Breast epithelium (tissue), 4 donors: ENCODE results near the gene NHLRC4. TPM values are rescaled to one million over a fixed set of nuclear protein-coding genes. Genes with fewer than 3 reads are reported as not detected.

Source experiments
- DNase-seq, 2 donors: peaks; one replicate each; pipeline ENCODE4 v3.0.0-alpha.2; 2019; ENCODE audit warnings: low spot score in 2 of 2
- H3K27ac ChIP-seq, 2 donors: fragments of 200-600 bp; sonication (generic) in 1 of 2; one replicate each; pipeline ENCODE4 v1.5.1; 2016 to 2019; ENCODE audit warnings: mild to moderate bottlenecking in 1 of 2
- H3K27me3 ChIP-seq, 2 donors: fragments of 200-600 bp; sonication (generic) in 1 of 2; one replicate each; pipeline versions ENCODE4 v1.5.1 to v1.6.0; 2017 to 2019; ENCODE audit warnings: control low read depth in 1 of 2, mild to moderate bottlenecking in 1 of 2
- H3K36me3 ChIP-seq: fragments of 200-600 bp; one replicate; pipeline ENCODE4 v1.5.1; 2019
- H3K4me1 ChIP-seq, 2 donors: fragments of 200-600 bp; sonication (generic); one replicate each; pipeline ENCODE4 v1.5.1; 2016 to 2019; ENCODE audit warnings: control low read depth in 1 of 2
- H3K4me3 ChIP-seq, 3 donors: fragments of 200-600 bp; sonication (generic); 1 replicate in 2 of 3; 2 replicates in 1 of 3; pipeline ENCODE4 v1.5.1; 2016 to 2019; ENCODE audit warnings: mild to moderate bottlenecking in 3 of 3, moderate library complexity in 2 of 3
- H3K9me3 ChIP-seq, 2 donors: fragments of 200-600 bp; sonication (generic) in 1 of 2; one replicate each; pipeline ENCODE4 v1.5.1; 2016 to 2019; ENCODE audit warnings: control low read depth in 1 of 2
- CTCF ChIP-seq, 3 donors: fragments of 450-650 bp; IDR thresholded peaks; one replicate each; pipeline ENCODE4 v1.5.1; 2016 to 2017; ENCODE audit warnings: antibody characterized with exemption in 3 of 3, mild to moderate bottlenecking in 3 of 3, moderate library complexity in 3 of 3
- POLR2A ChIP-seq: fragments of 450-650 bp; IDR thresholded peaks from one replicate; pipeline ENCODE4 v1.6.1; 2016; ENCODE audit warnings: antibody characterized with exemption, mild to moderate bottlenecking, moderate library complexity
- POLR2AphosphoS5 ChIP-seq, 3 donors: sonication (generic); formaldehyde crosslinking; IDR thresholded peaks; one replicate each; pipeline ENCODE4 v1.6.1; 2017; ENCODE audit warnings: antibody characterized with exemption in 3 of 3
- intact Hi-C: fragments of 100-400 bp; cut with DNase I; formaldehyde crosslinking; loops from one replicate; pipeline ENCODE4 v1.15.1; 2023; ENCODE audit warnings: low total_unique reads
- total RNA-seq, 3 donors: library from RNA; depleted of rRNA; stranded (reverse); fragments of >200 nt; gene quantifications; one replicate each; pipeline ENCODE4 v1.1.0, GENCODE V29; 2016

NHLRC4 gene, protein sequence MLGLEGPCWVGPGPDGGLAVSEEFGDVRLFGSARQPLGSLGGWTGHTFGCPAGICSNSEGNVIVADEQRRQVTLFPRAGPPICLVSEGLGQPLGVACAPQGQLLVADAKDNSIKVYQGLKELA
- total RNA-seq: 1 to 10 TPM in 1 of 3 donors, under 1 TPM in 2; 0.32 to 1.9 (median 0.66) TPM

GRCh38 chr16:566475-567372, at the start of gene NHLRC4:
Gene NHLRC4, plus strand, starts transcription at chr16:567005. Its CDS starts 1,043 bp downstream, at chr16:568048.
- peak in 1 of 2 donors; percentile 81 for DNase-seq
- TF ChIP-seq CTCF (IDR thresholded peaks at IDR 0.05) (no peak), POLR2AphosphoS5 (IDR thresholded peaks at IDR 0.05) (no peak)
- Histone ChIP-seq H3K27ac (peak within 1 kb of the TSS; percentile 61 to 86), H3K4me3 (peak within 1 kb of the TSS; percentile 10 to 62 (median 37)), H3K27me3 (peaks cover 0 to 10% of the 10 kb centered on the region in 2 donors), H3K4me1 (peaks cover 24 to 30% of the 10 kb centered on the region in 2 donors), H3K9me3 (no peaks in the 10 kb centered on the region), H3K36me3 (no peaks in the 10 kb centered on the region)
- intact Hi-C loops: no loop called here

DNA sequence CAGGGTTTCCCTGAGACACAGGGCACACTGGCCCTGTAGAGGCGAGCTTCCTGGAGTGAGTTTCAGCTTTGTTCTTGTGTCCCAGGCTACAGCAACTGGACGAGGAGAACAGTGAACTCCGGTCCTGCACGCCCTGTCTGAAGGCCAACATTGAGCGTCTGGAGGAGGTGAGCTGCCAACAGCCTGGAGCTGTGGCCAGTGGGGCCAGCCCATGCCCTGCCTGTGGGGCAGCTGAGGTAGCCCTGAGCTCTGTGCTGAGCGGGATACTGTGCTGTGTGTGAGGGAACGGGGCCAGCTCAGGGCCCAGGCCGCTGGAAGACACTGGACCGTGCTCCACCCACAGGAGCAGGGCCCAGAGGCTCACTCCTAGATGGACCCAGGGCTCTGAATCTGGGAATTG, 47.9 kb upstream of the NHLRC4 start:
- no peaks in the 10 kb centered on the region for H3K9me3 ChIP-seq
- no peak for DNase-seq
- TF ChIP-seq POLR2AphosphoS5 (IDR thresholded peaks at IDR 0.05) (no peak), POLR2A (no peak), CTCF (IDR thresholded peaks at IDR 0.05) (no peak)
- no peak overlapping the region for H3K4me3 ChIP-seq
- H3K27ac ChIP-seq: no peak overlapping the region
- intact Hi-C loops: no loop called here
- H3K4me1 ChIP-seq: peaks cover 0 to 4% of the 10 kb centered on the region in 2 donors
- H3K36me3 ChIP-seq: no peaks in the 10 kb centered on the region
- no peaks in the 10 kb centered on the region for H3K27me3 ChIP-seq

DNA sequence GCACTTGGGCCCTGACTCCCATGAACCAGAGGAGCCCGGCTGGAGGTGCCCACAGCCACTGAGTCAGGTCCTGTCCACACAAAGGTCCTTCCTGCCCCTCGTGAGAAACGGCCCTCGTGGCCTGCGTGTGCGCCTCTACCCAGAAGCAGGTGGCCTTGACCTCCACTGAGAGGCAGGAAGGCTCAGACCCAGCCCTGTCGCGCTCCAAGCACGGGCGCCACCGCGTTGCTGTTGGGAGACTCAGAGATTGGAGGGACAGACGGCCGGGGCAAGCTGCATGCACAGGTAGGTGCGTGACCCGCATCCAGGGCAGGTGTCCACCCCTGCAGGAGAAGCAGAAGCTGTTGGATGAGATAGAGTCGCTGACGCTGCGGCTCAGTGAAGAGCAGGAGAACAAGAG, 47.4 kb upstream of the NHLRC4 start:
- intact Hi-C loops: no loop called here
- no peak for DNase-seq
- no peak overlapping the region for H3K4me3 ChIP-seq
- no peak overlapping the region for H3K27ac ChIP-seq
- TF ChIP-seq CTCF (IDR thresholded peaks at IDR 0.05) (no peak), POLR2AphosphoS5 (IDR thresholded peaks at IDR 0.05) (no peak), POLR2A (no peak)
- no peaks in the 10 kb centered on the region for H3K27me3 ChIP-seq
- peaks cover 0 to 4% of the 10 kb centered on the region in 2 donors for H3K4me1 ChIP-seq
- no peaks in the 10 kb centered on the region for H3K9me3 ChIP-seq
- no peaks in the 10 kb centered on the region for H3K36me3 ChIP-seq

GRCh38 chr16:519841-520687, 46.7 kb upstream of the NHLRC4 start:
- Histone ChIP-seq H3K27ac (no peak overlapping the region), H3K27me3 (no peaks in the 10 kb centered on the region), H3K4me3 (no peak overlapping the region), H3K4me1 (peaks cover 0 to 6% of the 10 kb centered on the region in 2 donors), H3K9me3 (no peaks in the 10 kb centered on the region), H3K36me3 (no peaks in the 10 kb centered on the region)
- intact Hi-C loops: no loop called here
- TF ChIP-seq POLR2A (no peak), POLR2AphosphoS5 (IDR thresholded peaks at IDR 0.05) (no peak), CTCF (IDR thresholded peaks at IDR 0.05) (no peak)
- DNase-seq: no peak
